SK-N-MC (cell line): Measurements from ENCODE around the gene INPP5A.

Source experiments
- EZH2 ChIP-seq: fragments of 200-600 bp; sonication (generic); IDR thresholded peaks from one replicate; pipeline ENCODE4 v1.6.1; 2017; ENCODE audit warnings: antibody characterized with exemption
- FOXP2 ChIP-seq: optimal IDR thresholded peaks from 2 replicates; pipeline ENCODE3; 2011; ENCODE audit warnings: mild to moderate bottlenecking, moderate library complexity; ENCODE audit not compliant: insufficient read depth; ENCODE audit errors: extremely low read length, control extremely low read depth
- POLR2AphosphoS5 ChIP-seq: IDR thresholded peaks from 2 replicates; pipeline ENCODE4 v1.6.1; 2012; ENCODE audit warnings: mild to moderate bottlenecking, low read depth, low read length, borderline replicate concordance

DNA sequence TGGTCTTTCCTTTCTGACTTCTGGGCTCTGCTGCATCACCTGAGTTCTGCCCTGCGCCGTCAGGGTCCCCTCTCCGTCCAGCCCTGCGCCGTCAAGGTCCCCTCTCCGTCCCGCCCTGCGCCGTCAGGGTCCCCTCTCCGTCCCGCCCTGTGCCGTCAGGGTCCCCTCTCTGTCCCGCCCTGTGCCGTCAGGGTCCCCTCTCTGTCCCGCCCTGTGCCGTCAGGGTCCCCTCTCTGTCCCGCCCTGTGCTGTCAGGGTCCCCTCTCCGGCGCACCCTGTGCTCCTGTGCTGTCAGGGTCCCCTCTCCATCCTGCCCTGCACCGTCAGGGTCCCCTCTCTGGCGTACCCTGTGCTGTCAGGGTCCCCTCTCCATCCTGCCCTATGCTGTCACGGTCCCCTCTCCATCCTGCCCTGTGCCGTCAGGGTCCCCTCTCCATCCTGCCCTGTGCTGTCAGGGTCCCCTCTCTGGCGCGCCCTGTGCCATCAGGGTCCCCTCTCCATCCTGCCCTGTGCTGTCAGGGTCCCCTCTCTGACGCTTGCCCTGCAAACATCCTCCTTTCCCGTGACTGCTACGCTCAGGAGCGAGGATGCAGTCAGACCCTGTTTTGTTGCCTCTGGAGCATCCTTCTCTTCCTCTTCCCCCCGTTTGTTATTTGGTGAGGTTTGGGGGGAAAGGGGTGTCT, 66.4 kb downstream of the INPP5A start:
- TF ChIP-seq EZH2 (no peak), POLR2AphosphoS5 (no peak), FOXP2 (no peak)
